Astrocyte of the cerebellum (primary cell): ENCODE measurements around the gene DNAJC1.

ENCODE experiments used
- DNase-seq: peaks from one replicate; pipeline ENCODE4 v3.0.0-alpha.2; 2011; ENCODE audit warnings: low read depth
- H3K4me3 ChIP-seq: 2 replicates; pipeline ENCODE4 v1.5.1; 2011; ENCODE audit warnings: mild to moderate bottlenecking, low read depth, low read length, moderate library complexity
- in situ Hi-C: cut with HindIII; loops from 2 replicates; pipeline ENCODE4 v1.10.0; 2017; ENCODE audit warnings: low sequenced_read_pairs
- TF ChIP-seq, protein P1 (sequence below): IDR thresholded peaks from 2 replicates; pipeline ENCODE4 v1.5.1; 2012; ENCODE audit warnings: low read length, low read depth, moderate library complexity, mild to moderate bottlenecking; ENCODE audit errors: missing control alignments

DNAJC1 gene, protein sequence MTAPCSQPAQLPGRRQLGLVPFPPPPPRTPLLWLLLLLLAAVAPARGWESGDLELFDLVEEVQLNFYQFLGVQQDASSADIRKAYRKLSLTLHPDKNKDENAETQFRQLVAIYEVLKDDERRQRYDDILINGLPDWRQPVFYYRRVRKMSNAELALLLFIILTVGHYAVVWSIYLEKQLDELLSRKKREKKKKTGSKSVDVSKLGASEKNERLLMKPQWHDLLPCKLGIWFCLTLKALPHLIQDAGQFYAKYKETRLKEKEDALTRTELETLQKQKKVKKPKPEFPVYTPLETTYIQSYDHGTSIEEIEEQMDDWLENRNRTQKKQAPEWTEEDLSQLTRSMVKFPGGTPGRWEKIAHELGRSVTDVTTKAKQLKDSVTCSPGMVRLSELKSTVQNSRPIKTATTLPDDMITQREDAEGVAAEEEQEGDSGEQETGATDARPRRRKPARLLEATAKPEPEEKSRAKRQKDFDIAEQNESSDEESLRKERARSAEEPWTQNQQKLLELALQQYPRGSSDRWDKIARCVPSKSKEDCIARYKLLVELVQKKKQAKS

DNA sequence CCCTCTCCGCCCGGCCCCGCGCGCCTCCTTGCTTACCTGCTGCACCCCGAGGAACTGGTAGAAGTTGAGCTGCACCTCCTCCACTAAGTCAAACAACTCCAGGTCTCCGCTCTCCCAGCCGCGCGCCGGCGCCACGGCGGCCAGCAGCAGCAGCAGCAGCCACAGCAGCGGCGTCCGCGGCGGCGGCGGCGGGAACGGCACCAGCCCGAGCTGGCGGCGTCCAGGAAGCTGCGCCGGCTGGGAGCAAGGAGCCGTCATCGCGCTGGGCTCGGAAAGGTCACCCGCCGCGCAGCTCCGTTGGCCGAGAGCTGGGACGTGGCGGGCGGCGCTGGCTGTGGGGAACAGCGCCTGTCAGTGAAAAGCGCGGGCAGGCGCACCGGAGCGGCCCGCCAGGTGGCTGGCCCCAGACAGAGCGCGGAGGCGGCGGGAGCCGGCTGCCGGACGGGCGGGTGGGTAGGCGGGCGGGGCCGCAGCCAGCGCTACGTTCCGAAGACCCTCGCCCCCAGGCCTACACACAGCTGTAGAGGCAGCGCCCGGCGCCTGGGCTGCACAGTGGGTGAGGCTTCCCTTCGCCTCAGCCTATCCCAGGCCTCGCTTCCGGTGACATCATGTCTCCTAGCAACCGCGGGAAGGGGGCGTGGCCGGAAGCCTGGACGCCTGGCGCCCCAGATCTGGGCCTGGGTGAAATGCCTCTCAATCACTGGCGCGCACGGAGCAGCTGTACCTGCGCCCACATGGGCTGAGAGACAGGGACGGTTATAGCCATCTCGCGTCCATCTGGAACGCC lies at the start of gene DNAJC1:
TSS of gene DNAJC1 (minus strand) at position 554 of the 787 bp plus-strand sequence. CDS start at position 258, 296 bp downstream.
- TF ChIP-seq, protein P1, sequence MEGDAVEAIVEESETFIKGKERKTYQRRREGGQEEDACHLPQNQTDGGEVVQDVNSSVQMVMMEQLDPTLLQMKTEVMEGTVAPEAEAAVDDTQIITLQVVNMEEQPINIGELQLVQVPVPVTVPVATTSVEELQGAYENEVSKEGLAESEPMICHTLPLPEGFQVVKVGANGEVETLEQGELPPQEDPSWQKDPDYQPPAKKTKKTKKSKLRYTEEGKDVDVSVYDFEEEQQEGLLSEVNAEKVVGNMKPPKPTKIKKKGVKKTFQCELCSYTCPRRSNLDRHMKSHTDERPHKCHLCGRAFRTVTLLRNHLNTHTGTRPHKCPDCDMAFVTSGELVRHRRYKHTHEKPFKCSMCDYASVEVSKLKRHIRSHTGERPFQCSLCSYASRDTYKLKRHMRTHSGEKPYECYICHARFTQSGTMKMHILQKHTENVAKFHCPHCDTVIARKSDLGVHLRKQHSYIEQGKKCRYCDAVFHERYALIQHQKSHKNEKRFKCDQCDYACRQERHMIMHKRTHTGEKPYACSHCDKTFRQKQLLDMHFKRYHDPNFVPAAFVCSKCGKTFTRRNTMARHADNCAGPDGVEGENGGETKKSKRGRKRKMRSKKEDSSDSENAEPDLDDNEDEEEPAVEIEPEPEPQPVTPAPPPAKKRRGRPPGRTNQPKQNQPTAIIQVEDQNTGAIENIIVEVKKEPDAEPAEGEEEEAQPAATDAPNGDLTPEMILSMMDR = no peak
- peak within 1 kb of the TSS; percentile 83 for H3K4me3 ChIP-seq
- peak; percentile 82 for DNase-seq
- in situ Hi-C loops = no loop called here

DNA sequence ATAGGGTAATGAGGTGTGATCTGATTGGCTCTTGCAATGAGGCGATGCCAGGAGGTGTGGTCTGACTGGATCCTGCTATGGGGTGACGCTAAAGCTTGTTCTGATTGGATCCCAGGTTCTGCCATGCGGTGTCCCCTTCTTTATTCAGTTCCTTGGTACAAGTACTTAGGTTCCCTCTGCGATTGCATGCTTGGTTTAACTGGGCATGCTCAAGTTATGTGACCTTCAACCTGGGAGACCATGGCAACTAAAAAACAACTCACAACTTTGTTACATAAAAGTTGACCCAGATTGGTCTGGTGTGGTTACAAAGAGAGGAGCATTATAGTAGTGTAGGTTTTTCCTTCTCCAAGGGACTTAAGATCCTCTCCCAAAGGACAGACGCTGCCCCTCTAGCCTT lies 49.5 kb upstream of the DNAJC1 start:
- no peak overlapping the region for H3K4me3 ChIP-seq
- in situ Hi-C loops = no loop called here
- TF ChIP-seq, protein P1 = no peak
- no peak for DNase-seq

DNA sequence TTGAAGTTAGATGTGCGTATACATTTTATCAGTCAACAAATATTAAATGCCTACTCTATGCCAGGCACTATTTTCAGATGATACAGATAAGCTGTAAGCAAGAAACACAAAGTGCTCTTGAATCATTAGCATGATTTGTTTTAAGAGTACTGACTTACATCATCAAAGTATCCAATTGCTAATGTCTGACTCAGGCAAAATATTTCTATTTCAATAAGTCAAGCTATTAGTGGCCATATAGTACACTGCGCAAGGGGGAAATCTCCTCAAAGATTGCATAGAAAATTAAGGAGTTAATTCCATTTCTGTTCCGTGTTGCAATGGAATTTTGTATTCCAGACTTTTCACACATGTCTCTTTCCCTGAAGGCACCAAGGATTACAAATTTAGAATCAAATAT lies 46.1 kb upstream of the DNAJC1 start:
- TF ChIP-seq, protein P1 = no peak
- in situ Hi-C loops = no loop called here
- no peak overlapping the region for H3K4me3 ChIP-seq
- DNase-seq = no peak

DNA sequence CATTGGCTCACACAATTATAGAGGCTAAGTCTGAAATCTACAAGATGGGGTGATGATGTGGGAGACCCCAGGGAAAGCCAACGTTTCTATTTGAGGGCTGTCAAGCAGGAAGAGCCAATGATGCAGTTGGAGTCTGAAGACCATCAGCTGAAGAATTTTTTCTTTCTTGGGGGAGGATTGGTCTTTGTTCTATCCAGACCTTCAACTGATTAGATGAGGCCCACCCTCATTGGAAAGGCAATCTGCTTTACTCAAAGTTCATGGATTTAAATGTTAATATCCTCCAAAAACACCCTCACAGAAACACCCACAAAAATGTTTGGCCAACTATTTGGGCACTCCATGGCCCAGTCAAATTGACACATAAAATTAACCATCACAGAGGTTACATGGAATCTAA lies 44.3 kb upstream of the DNAJC1 start:
- TF ChIP-seq, protein P1 = no peak
- no peak for DNase-seq
- in situ Hi-C loops = no loop called here
- H3K4me3 ChIP-seq = no peak overlapping the region

DNA sequence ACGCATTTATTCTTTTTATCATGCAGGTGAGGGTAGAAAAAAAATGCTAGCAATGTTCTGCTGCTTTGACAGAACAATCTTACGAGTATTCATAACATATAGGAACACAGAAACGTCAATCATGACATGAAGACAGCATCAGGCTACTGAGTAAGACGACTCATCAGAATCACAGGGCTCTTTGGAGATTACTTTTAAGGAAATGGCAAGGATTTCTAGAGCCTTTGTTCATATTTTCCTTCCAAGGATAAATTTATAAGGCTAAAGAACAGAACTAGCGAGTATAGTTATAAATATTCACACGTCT lies 39.8 kb upstream of the DNAJC1 start:
- H3K4me3 ChIP-seq = no peak overlapping the region
- in situ Hi-C loops = no loop called here
- DNase-seq = no peak
- TF ChIP-seq, protein P1 = no peak

DNA sequence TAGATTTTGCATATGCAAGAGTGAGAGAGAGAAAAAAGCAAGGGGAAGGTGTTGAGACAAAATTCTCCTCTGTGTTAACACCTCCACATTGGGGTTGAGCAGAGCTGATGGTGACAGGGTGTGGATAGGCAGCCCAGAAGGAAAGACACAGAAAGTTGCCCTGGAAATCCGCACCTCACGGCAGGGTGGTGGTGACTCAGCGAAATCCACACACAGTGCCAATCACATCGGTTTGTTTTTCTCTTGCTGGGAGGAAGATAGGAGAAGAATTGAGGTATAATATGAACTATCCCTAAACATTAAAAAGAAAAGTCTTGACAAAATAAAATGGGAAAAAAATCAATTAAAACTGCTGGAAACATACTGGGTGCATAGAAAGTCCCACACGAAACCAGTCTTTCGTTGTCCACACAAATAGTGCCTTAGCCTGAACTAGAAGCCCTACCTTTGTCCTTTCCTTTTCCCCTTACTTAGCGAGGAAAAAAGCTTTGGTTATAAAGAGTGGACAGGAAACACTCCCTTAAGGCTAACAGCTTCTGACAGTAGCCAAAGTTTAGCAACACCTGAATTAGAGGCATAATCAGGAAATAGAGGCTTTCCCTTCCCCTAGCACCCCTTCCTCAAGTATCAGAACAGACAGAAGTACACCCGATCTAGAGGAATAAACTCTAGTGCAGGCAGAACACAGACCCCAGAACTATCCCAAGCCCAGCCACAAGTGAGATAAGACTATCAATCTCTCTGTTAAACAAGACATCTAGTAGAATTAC lies 39.2 kb upstream of the DNAJC1 start:
- in situ Hi-C loops = no loop called here
- TF ChIP-seq, protein P1 = no peak
- no peak overlapping the region for H3K4me3 ChIP-seq
- no peak for DNase-seq
